ENCODE measurements around the gene STAP2.
"Not testable (repeated sequence)": the region's sequence is repeated elsewhere in the genome, so short reads cannot be mapped to it uniquely, and the experiment has no call there.

Gene STAP2

GRCh38 chr19:4303819-4304537 lies 34.6 kb downstream of the STAP2 start:
- in situ Hi-C loops (cut with HindIII; ENCODE audit: low sequenced_read_pairs), result no loop called here

- in situ Hi-C loops (cut with HindIII; ENCODE audit: low sequenced_read_pairs), result no loop called here
Observed at GRCh38 chr19:4302243-4302640, 36.4 kb downstream of the STAP2 start, which contains the start of gene TMIGD2. TSS of gene TMIGD2 (minus strand) at chr19:4302389. CDS start at chr19:4302385, 4 bp downstream.

DNA sequence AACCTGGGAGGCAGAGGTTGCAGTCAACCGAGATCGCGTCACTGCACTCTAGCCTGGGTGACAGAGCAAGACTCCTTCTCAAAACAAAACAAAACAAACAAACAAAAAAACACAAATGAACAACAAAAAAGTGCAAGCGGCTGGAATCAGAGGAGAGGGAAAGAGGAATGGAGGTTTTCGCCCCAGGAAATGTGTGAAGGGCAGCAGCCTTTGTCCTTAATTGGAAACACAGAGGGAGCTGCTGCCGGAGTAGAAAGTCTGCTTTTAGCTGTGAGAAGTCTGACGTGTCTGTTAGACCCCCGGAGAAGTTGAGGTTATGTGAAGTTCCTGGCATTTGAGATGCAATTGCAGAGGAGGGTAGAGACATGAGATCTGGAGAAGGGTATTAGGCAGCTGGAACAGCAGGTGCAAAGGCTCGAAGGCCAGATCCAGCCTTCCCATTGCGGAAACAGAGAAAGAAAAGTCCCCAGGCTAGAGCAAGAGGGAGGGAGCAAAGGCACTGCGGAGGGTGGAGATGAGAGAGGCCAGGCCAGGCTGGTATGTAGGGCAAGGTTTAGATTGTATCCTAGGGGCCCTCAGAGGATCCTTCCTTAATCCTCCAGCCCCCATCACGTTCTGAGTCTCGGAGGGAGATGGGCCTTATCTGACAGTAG lies 36.9 kb downstream of the STAP2 start:
- in situ Hi-C loops (cut with HindIII; ENCODE audit: low sequenced_read_pairs), result no loop called here

GRCh38 chr19:4300589-4300988 lies 38.0 kb downstream of the STAP2 start:
- in situ Hi-C loops (cut with HindIII; ENCODE audit: low sequenced_read_pairs), result no loop called here

GRCh38 chr19:4298810-4299550 lies 39.6 kb downstream of the STAP2 start:
- in situ Hi-C loops (cut with HindIII; ENCODE audit: low sequenced_read_pairs), result no loop called here

- in situ Hi-C loops (cut with HindIII; ENCODE audit: low sequenced_read_pairs), result no loop called here
Observed at GRCh38 chr19:4297901-4298809, 40.5 kb downstream of the STAP2 start.

GRCh38 chr19:4295972-4296771 lies 42.5 kb downstream of the STAP2 start:
- in situ Hi-C loops (cut with HindIII; ENCODE audit: low sequenced_read_pairs), result no loop called here

DNA sequence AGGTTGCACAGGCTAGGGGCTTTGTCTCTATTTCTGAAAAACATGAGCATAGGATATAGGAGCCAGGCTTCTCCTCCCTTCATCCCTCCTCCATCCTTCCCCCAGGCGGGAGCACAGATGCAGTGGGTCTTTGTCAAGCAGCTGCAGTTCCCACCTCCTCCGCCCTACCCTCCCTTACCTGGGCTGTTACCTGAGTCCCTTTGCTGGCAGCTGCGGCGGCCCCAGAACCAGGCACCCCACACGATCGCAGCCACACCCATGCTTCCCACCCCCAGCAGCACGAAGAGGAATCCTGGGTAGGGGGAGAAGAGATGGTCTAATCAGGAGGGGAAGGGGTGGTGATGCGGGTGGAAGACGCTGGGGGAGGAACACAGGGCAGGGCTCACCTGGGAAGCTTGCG lies 44.2 kb downstream of the STAP2 start:
- in situ Hi-C loops (cut with HindIII; ENCODE audit: low sequenced_read_pairs), result no loop called here

DNA sequence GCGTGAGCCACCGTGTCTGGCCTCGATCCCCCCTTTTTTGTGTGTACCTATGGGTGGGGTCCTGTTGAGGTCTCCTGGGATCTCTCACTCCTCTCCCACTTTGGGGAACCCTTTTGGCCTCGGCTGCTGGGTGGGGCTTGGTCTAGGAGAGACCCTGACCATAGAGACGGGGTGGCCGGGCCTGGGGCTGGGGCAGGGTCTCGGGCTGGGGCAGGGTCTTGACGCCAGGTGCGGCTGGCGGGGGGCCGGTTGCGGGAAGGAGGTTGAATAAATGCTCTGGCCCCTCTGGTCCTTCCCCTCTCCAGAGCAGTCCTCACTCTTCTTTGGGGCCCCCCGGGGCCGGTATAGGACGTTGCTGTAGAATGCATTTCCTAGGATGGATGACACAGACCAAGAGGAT lies 46.1 kb downstream of the STAP2 start:
- in situ Hi-C loops (cut with HindIII; ENCODE audit: low sequenced_read_pairs), result no loop called here

DNA sequence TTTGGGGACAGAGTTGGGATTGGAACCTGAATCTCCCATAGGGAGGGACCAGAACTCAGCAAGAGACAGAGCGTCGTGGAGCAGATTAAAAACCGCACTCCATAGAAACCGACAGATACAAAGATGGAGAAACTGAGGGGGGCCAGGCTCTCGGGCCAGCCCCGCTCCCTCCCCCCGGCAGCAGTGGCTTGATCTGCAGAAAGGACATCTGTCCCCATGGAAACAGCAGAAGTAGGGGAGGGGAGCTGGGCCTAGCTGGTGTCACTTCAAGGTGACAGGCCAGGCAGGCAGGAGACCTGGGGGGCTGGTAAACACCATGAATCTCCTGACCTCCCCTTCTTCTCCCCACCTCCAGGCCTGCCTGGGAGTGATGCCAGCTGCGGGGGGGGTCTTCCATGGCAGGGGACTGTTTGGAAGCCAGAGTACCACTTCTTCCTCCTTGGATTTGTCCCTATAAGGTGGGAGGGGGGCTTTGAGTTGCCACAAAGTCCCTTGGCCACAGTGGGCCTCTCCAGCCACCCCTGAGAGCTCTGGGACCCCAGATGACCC lies 47.4 kb downstream of the STAP2 start:
- in situ Hi-C loops (cut with HindIII; ENCODE audit: low sequenced_read_pairs), result no loop called here

DNA sequence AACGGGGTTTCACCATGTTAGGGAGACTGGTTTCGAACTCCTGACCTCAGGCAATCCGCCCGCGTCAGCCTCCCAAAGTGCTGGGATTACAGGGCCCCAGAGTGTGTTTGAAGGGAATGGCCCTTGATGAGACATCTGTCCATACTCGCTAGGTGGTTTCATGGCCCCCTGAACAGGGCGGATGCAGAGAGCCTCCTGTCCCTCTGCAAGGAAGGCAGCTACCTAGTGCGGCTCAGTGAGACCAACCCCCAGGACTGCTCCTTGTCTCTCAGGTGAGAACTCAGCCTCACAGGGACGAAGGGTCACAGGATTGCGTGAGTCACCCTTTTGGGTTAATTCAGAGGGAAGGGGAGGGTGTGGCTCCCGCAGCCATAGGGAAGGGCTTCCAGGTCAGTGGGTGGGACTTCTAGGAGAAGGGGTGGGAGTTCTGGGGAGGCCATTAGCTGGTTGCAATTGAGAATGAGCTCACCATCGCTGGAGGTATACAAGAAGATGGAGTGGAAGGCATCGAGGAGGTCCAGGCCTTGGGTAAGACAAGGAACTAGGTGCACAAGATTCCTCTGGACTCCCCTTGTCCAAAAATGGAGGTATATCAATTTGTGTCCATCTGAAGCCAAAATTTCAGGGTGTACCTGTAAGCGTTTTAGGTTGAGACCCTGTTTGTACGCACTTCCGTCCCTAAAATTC lies 50.4 kb downstream of the STAP2 start:
- in situ Hi-C loops (cut with HindIII; ENCODE audit: low sequenced_read_pairs), result no loop called here

DNA sequence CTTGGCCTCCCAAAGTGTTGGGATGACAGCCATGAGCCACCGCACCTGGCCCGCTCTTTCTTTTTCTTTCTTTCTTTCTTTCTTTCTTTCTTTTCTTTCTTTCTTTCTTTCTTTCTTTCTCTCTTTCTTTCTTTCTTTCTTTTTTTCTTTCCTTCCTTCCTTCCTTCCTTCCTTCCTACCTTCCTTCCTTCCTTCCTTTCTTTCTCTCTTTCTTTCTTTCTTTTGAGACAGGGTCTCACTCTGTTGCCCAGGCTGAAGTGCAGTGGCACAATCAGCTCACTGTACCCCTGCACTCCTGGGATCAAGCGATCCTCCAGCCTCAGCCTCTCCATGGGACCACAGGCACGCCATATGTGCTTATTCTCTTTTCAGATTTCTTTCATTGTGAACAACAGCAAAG lies 52.5 kb downstream of the STAP2 start:
- in situ Hi-C loops (cut with HindIII; ENCODE audit: low sequenced_read_pairs), result not testable (repeated sequence)

DNA sequence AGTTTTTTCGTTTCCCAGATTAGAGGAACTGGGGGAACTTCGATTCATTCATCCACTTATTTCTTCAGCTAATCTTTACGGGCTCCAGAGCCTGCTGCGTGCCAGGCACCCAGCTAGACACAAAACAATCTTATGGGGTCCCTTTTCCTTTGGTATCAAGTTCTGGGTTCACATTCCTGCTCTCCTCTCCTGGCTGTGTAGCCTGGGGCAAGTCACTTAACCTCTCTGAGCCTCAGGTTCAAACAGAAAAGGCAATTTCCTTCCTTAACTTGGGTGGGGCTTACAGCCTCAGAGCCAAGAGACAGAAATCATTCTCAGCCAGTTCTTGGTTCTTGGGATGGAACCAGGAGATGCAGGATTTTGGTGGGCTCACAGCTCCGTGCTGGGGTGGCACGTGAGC lies 53.7 kb downstream of the STAP2 start:
- in situ Hi-C loops (cut with HindIII; ENCODE audit: low sequenced_read_pairs), result no loop called here

GRCh38 chr19:4284176-4284958 lies 54.3 kb downstream of the STAP2 start:
- in situ Hi-C loops (cut with HindIII; ENCODE audit: low sequenced_read_pairs), result no loop called here

DNA sequence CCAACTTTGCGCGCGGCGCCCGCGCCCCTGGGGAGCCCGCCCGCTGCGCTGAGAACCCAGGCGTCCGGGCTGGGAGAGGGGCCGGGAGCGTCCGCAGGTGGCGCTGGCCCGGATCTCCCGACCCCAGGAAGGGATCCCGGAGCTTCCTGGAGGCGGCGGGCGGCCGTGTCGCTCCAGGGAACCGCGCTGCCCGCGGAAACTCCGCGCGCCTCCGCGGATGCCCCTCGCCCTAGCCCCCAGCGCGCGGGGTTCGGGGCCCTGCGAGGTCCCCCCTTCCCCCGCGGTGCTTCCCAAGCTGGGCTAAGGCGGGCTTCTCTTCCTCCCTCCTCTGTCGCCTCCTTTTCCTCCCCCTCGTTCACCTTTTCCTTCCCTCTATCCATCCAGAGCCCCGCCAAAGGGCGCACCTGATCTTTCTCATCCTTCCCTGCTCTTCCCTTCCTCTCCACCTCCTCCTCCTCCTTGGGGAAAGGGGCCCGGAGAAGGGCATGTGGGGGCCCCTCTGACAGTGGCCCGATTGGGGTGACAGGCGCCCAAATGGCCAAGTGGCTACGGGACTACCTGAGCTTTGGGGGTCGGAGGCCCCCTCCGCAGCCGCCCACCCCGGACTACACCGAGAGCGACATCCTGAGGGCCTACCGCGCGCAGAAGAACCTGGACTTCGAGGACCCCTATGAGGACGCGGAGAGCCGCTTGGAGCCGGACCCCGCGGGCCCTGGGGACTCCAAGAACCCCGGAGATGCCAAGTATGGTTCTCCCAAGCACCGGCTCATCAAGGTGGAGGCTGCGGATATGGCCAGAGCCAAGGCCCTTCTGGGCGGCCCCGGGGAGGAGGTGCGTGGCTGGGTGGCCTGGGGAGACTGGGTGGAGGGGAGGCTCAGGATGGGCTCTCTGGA lies 58.9 kb downstream of the STAP2 start:
- in situ Hi-C loops (cut with HindIII; ENCODE audit: low sequenced_read_pairs), result no loop called here

GRCh38 chr19:4279267-4279529 lies 59.4 kb downstream of the STAP2 start:
- in situ Hi-C loops (cut with HindIII; ENCODE audit: low sequenced_read_pairs), result no loop called here

GRCh38 chr19:4278419-4279266 lies 60.0 kb downstream of the STAP2 start, which contains the start of gene SHD:
TSS of gene SHD (plus strand) at chr19:4279266. CDS start at chr19:4280064, 798 bp downstream.
- in situ Hi-C loops (cut with HindIII; ENCODE audit: low sequenced_read_pairs), result no loop called here
